Measurements from ENCODE around the gene CD40LG.

Gene CD40LG

DNA sequence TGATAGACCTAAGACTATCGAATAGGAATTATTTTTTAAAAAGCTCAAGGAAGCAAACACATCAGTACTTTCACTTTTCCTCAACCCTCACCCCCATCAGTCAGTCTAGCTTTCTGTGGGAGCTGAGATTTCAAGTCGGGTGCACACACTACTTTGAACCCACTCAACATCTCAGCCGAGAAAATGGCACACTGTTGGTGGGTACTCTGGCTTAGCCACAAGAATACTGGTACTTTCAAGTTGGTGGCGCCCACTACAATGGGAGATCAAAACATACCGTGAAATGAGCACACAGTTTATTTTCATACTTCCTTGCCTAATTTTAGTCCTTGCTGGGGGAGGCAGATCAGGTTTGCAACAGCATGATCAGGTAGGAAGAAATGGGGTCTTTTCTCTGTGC, 10.2 kb downstream of the CD40LG start:
- Histone ChIP-seq H2BK12ac (ENCODE audit: low read length) (no peak overlapping the region), H2BK15ac (ENCODE audit: low read length) (no peak overlapping the region), H3K27me3 (ENCODE audit: control insufficient read depth in 3 of 3, insufficient read depth in 3 of 3, low read depth in 1 of 3, low read length in 3 of 3) (peaks cover 0 to 59% (median 0%) of the 10 kb centered on the region in 3 experiments), H4K91ac (ENCODE audit: low read depth, low read length, poor library complexity) (no peak overlapping the region), H3K9ac (ENCODE audit: low read depth, low read length, poor library complexity) (no peak overlapping the region), H3K4me1 (ENCODE audit: control insufficient read depth in 2 of 2, insufficient read depth in 1 of 2, low read depth in 1 of 2, low read length in 2 of 2) (peaks cover 0 to 5% of the 10 kb centered on the region in 2 donors), H4K8ac (ENCODE audit: low read depth, low read length) (no peak overlapping the region), H3K4me3 (ENCODE audit: low read length in 2 of 2) (no peak overlapping the region), H3K18ac (ENCODE audit: low read length) (no peak overlapping the region), H2BK5ac (ENCODE audit: low read length) (no peak overlapping the region), H3K23ac (ENCODE audit: low read depth, low read length, poor library complexity) (no peak overlapping the region), H2AFZ (ENCODE audit: low read length) (no peak overlapping the region), H2BK120ac (ENCODE audit: low read depth, low read length) (no peak overlapping the region), H3K14ac (ENCODE audit: low read length) (no peak overlapping the region), H3K27ac (replicated peaks; ENCODE audit: low read length) (no peak overlapping the region), H3K79me1 (ENCODE audit: low read depth, low read length) (no peaks in the 10 kb centered on the region), H2AK5ac (ENCODE audit: low read depth, low read length) (no peak overlapping the region), H3K36me3 (replicated peaks in 1 of 2; ENCODE audit: control insufficient read depth in 2 of 2, insufficient read depth in 2 of 2, low read length in 2 of 2) (no peaks in the 10 kb centered on the region), H3K4me2 (ENCODE audit: insufficient read depth, low read length, poor library complexity, severe bottlenecking) (no peak overlapping the region), H3K9me3 (replicated peaks in 1 of 2; ENCODE audit: control insufficient read depth in 2 of 2, insufficient read depth in 1 of 2, low read depth in 1 of 2, low read length in 2 of 2) (no peaks in the 10 kb centered on the region), H3K4ac (ENCODE audit: low read length) (no peak overlapping the region)
- DNase-seq (ENCODE audit: low spot score), result no peak
- WGBS, 2 donors (ENCODE audit: extremely low coverage in 2 of 2, insufficient read length in 2 of 2, insufficient replicate concordance in 1 of 2), result no CpG with 5 or more reads among the region's 5 CpGs

DNA sequence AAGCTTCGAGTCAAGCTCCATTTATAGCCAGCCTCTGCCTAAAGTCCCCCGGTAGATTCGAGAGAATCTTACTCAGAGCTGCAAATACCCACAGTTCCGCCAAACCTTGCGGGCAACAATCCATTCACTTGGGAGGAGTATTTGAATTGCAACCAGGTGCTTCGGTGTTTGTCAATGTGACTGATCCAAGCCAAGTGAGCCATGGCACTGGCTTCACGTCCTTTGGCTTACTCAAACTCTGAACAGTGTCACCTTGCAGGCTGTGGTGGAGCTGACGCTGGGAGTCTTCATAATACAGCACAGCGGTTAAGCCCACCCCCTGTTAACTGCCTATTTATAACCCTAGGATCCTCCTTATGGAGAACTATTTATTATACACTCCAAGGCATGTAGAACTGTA, 11.2 kb downstream of the CD40LG start:
- Histone ChIP-seq H3K79me1 (ENCODE audit: low read depth, low read length) (no peaks in the 10 kb centered on the region), H4K8ac (ENCODE audit: low read depth, low read length) (no peak overlapping the region), H3K9me3 (replicated peaks in 1 of 2; ENCODE audit: control insufficient read depth in 2 of 2, insufficient read depth in 1 of 2, low read depth in 1 of 2, low read length in 2 of 2) (peaks cover 0 to 3% of the 10 kb centered on the region in 2 donors), H2BK5ac (ENCODE audit: low read length) (no peak overlapping the region), H2BK15ac (ENCODE audit: low read length) (no peak overlapping the region), H4K91ac (ENCODE audit: low read depth, low read length, poor library complexity) (no peak overlapping the region), H3K4ac (ENCODE audit: low read length) (no peak overlapping the region), H2AFZ (ENCODE audit: low read length) (no peak overlapping the region), H3K9ac (ENCODE audit: low read depth, low read length, poor library complexity) (no peak overlapping the region), H3K4me2 (ENCODE audit: insufficient read depth, low read length, poor library complexity, severe bottlenecking) (no peak overlapping the region), H3K14ac (ENCODE audit: low read length) (no peak overlapping the region), H3K4me1 (ENCODE audit: control insufficient read depth in 2 of 2, insufficient read depth in 1 of 2, low read depth in 1 of 2, low read length in 2 of 2) (peaks cover 0 to 5% of the 10 kb centered on the region in 2 donors), H3K4me3 (ENCODE audit: low read length in 2 of 2) (no peak overlapping the region), H2BK120ac (ENCODE audit: low read depth, low read length) (no peak overlapping the region), H2BK12ac (ENCODE audit: low read length) (no peak overlapping the region), H3K18ac (ENCODE audit: low read length) (no peak overlapping the region), H3K36me3 (replicated peaks in 1 of 2; ENCODE audit: control insufficient read depth in 2 of 2, insufficient read depth in 2 of 2, low read length in 2 of 2) (no peaks in the 10 kb centered on the region), H3K27me3 (ENCODE audit: control insufficient read depth in 3 of 3, insufficient read depth in 3 of 3, low read depth in 1 of 3, low read length in 3 of 3) (peaks cover 0 to 49% (median 0%) of the 10 kb centered on the region in 3 experiments), H3K23ac (ENCODE audit: low read depth, low read length, poor library complexity) (no peak overlapping the region), H3K27ac (replicated peaks; ENCODE audit: low read length) (no peak overlapping the region), H2AK5ac (ENCODE audit: low read depth, low read length) (no peak overlapping the region)
- WGBS, 2 donors (ENCODE audit: extremely low coverage in 2 of 2, insufficient read length in 2 of 2, insufficient replicate concordance in 1 of 2), result no CpG with 5 or more reads among the region's 9 CpGs
- DNase-seq (ENCODE audit: low spot score), result no peak

DNA sequence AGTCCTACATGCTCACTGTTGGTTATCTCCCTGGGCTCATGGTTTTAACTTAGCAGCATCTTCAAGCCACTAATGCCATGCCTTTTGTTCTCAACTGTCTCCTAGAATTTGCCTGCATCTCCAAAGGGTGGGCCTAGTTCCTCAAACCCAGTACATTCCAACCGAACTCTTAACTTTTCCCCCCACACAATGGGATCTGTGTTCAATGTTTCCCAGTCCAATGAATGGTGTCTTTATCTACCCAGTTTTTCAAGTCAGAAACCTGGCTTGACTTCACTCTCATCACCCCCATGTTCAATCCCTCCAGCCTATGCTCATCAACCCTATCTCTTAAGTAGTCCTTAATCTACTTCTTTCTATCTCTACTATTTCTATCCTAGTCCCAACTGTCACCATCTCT, 12.9 kb downstream of the CD40LG start:
- peaks cover 0 to 40% (median 0%) of the 10 kb centered on the region in 3 experiments for H3K27me3 ChIP-seq (ENCODE audit: control insufficient read depth in 3 of 3, insufficient read depth in 3 of 3, low read depth in 1 of 3, low read length in 3 of 3)
- no peak overlapping the region for H2BK15ac ChIP-seq (ENCODE audit: low read length)
- H3K4me1 ChIP-seq (ENCODE audit: control insufficient read depth in 2 of 2, insufficient read depth in 1 of 2, low read depth in 1 of 2, low read length in 2 of 2), result peaks cover 0 to 5% of the 10 kb centered on the region in 2 donors
- H2AK5ac ChIP-seq (ENCODE audit: low read depth, low read length), result no peak overlapping the region
- WGBS, 2 donors (ENCODE audit: extremely low coverage in 2 of 2, insufficient read length in 2 of 2, insufficient replicate concordance in 1 of 2), result no CpG with 5 or more reads among the region's 1 CpG
- H3K9ac ChIP-seq (ENCODE audit: low read depth, low read length, poor library complexity), result no peak overlapping the region
- no peak overlapping the region for H4K91ac ChIP-seq (ENCODE audit: low read depth, low read length, poor library complexity)
- no peak overlapping the region for H2AFZ ChIP-seq (ENCODE audit: low read length)
- H2BK5ac ChIP-seq (ENCODE audit: low read length), result no peak overlapping the region
- H3K4me3 ChIP-seq (ENCODE audit: low read length in 2 of 2), result no peak overlapping the region
- no peak overlapping the region for H4K8ac ChIP-seq (ENCODE audit: low read depth, low read length)
- H3K18ac ChIP-seq (ENCODE audit: low read length), result no peak overlapping the region
- no peak overlapping the region for H3K23ac ChIP-seq (ENCODE audit: low read depth, low read length, poor library complexity)
- H3K14ac ChIP-seq (ENCODE audit: low read length), result no peak overlapping the region
- peaks cover 0 to 8% of the 10 kb centered on the region in 2 donors for H3K9me3 ChIP-seq (replicated peaks in 1 of 2; ENCODE audit: control insufficient read depth in 2 of 2, insufficient read depth in 1 of 2, low read depth in 1 of 2, low read length in 2 of 2)
- H3K36me3 ChIP-seq (replicated peaks in 1 of 2; ENCODE audit: control insufficient read depth in 2 of 2, insufficient read depth in 2 of 2, low read length in 2 of 2), result no peaks in the 10 kb centered on the region
- H3K4ac ChIP-seq (ENCODE audit: low read length), result no peak overlapping the region
- H2BK12ac ChIP-seq (ENCODE audit: low read length), result no peak overlapping the region
- H3K4me2 ChIP-seq (ENCODE audit: insufficient read depth, low read length, poor library complexity, severe bottlenecking), result no peak overlapping the region
- H3K27ac ChIP-seq (replicated peaks; ENCODE audit: low read length), result no peak overlapping the region
- no peak for DNase-seq (ENCODE audit: low spot score)
- no peak overlapping the region for H2BK120ac ChIP-seq (ENCODE audit: low read depth, low read length)
- no peaks in the 10 kb centered on the region for H3K79me1 ChIP-seq (ENCODE audit: low read depth, low read length)

DNA sequence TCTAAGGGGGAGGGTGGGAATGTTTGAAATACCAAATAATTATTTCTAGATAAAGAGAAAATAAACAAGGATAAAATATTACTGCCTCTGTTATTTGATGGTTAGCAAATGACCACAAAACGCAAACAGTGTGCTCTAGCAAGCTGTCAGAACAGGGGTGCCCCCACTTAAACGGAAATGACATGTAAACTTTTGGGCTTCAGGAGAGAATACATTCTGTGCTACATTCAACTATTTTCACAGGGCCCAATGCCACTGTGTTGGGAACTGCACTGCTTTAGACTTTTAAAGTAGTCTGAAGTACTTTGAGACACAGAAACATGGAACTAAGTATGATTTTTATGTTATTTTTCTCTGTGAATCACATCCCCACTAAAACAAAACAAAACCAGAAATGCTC, 14.1 kb downstream of the CD40LG start:
- no peak overlapping the region for H3K23ac ChIP-seq (ENCODE audit: low read depth, low read length, poor library complexity)
- no peak overlapping the region for H3K4me3 ChIP-seq (ENCODE audit: low read length in 2 of 2)
- H3K36me3 ChIP-seq (replicated peaks in 1 of 2; ENCODE audit: control insufficient read depth in 2 of 2, insufficient read depth in 2 of 2, low read length in 2 of 2), result no peaks in the 10 kb centered on the region
- H3K4me1 ChIP-seq (ENCODE audit: control insufficient read depth in 2 of 2, insufficient read depth in 1 of 2, low read depth in 1 of 2, low read length in 2 of 2), result peaks cover 0 to 2% of the 10 kb centered on the region in 2 donors
- no peak overlapping the region for H2BK12ac ChIP-seq (ENCODE audit: low read length)
- H2BK5ac ChIP-seq (ENCODE audit: low read length), result no peak overlapping the region
- H4K91ac ChIP-seq (ENCODE audit: low read depth, low read length, poor library complexity), result no peak overlapping the region
- H2BK120ac ChIP-seq (ENCODE audit: low read depth, low read length), result no peak overlapping the region
- DNase-seq (ENCODE audit: low spot score), result no peak
- peaks cover 0 to 8% of the 10 kb centered on the region in 2 donors for H3K9me3 ChIP-seq (replicated peaks in 1 of 2; ENCODE audit: control insufficient read depth in 2 of 2, insufficient read depth in 1 of 2, low read depth in 1 of 2, low read length in 2 of 2)
- H2BK15ac ChIP-seq (ENCODE audit: low read length), result no peak overlapping the region
- no peak overlapping the region for H3K27ac ChIP-seq (replicated peaks; ENCODE audit: low read length)
- H3K79me1 ChIP-seq (ENCODE audit: low read depth, low read length), result no peaks in the 10 kb centered on the region
- H2AK5ac ChIP-seq (ENCODE audit: low read depth, low read length), result no peak overlapping the region
- H3K14ac ChIP-seq (ENCODE audit: low read length), result no peak overlapping the region
- H3K9ac ChIP-seq (ENCODE audit: low read depth, low read length, poor library complexity), result no peak overlapping the region
- WGBS, 2 donors (ENCODE audit: extremely low coverage in 2 of 2, insufficient read length in 2 of 2, insufficient replicate concordance in 1 of 2), result no CpG with 5 or more reads among the region's 2 CpGs
- H3K18ac ChIP-seq (ENCODE audit: low read length), result no peak overlapping the region
- H3K4me2 ChIP-seq (ENCODE audit: insufficient read depth, low read length, poor library complexity, severe bottlenecking), result no peak overlapping the region
- no peak overlapping the region for H2AFZ ChIP-seq (ENCODE audit: low read length)
- H3K4ac ChIP-seq (ENCODE audit: low read length), result no peak overlapping the region
- peaks cover 0 to 30% (median 0%) of the 10 kb centered on the region in 3 experiments for H3K27me3 ChIP-seq (ENCODE audit: control insufficient read depth in 3 of 3, insufficient read depth in 3 of 3, low read depth in 1 of 3, low read length in 3 of 3)
- no peak overlapping the region for H4K8ac ChIP-seq (ENCODE audit: low read depth, low read length)

Data from neuronal stem cell (in vitro differentiated cells).